Vagina (tissue), 2 donors: ENCODE results near the gene SRRM4.

Source experiments
- CTCF ChIP-seq, 3 experiments: fragments of 450-650 bp in 2 of 3; fragments of 200-600 bp in 1 of 3; sonication (generic) in 1 of 3; IDR thresholded peaks; one replicate each; pipeline ENCODE4 v1.5.1; 2017 to 2019; ENCODE audit warnings: antibody characterized with exemption in 3 of 3, mild to moderate bottlenecking in 2 of 3, moderate library complexity in 2 of 3
- POLR2A ChIP-seq, 2 donors: fragments of 450-650 bp; IDR thresholded peaks; one replicate each; pipeline ENCODE4 v1.6.1; 2017; ENCODE audit warnings: antibody characterized with exemption in 2 of 2, mild to moderate bottlenecking in 2 of 2, moderate library complexity in 2 of 2

GRCh38 chr12:119122751-119123150, 141.4 kb downstream of the SRRM4 start:
- TF ChIP-seq CTCF (IDR thresholded peaks at IDR 0.05) = no peak
- TF ChIP-seq POLR2A (IDR thresholded peaks at IDR 0.05) = no peak
